GM19025 (cell line): ENCODE measurements around the gene DUOX2.

Source experiments
- ATAC-seq: cut with Tn5 transposase; IDR thresholded peaks from one replicate; pipeline ENCODE4 v1.9.1; 2021; ENCODE audit warnings: mild to moderate bottlenecking, low read depth, moderate library complexity; ENCODE audit not compliant: unreplicated experiment

The DUOX2 gene

GRCh38 chr15:45121020-45121419 lies 7.0 kb upstream of the DUOX2 start:
- no peak for ATAC-seq

- ATAC-seq: no peak
These were observed 6.4 kb upstream of the DUOX2 start for GRCh38 chr15:45120081-45120972.

GRCh38 chr15:45118996-45119395 lies 5.0 kb upstream of the DUOX2 start:
- no peak for ATAC-seq

- ATAC-seq: peak; percentile 77
These were observed 4.2 kb upstream of the DUOX2 start for GRCh38 chr15:45118131-45118588.

GRCh38 chr15:45117308-45118130 lies 3.5 kb upstream of the DUOX2 start:
- ATAC-seq: peak; percentile 9

- ATAC-seq: no peak
These were observed 2.7 kb upstream of the DUOX2 start for GRCh38 chr15:45116482-45117307.

GRCh38 chr15:45116006-45116481 lies 2.1 kb upstream of the DUOX2 start:
- no peak for ATAC-seq

GRCh38 chr15:45115312-45115820 lies 1.4 kb upstream of the DUOX2 start:
- ATAC-seq: no peak

GRCh38 chr15:45114751-45115085 lies 746 bp upstream of the DUOX2 start:
- ATAC-seq: no peak

- ATAC-seq: no peak
These were observed 487 bp downstream of the DUOX2 start for GRCh38 chr15:45113380-45113990.

GRCh38 chr15:45112591-45113379 lies 1.2 kb downstream of the DUOX2 start:
- ATAC-seq: no peak

- ATAC-seq: no peak
These were observed 1.8 kb downstream of the DUOX2 start for GRCh38 chr15:45112143-45112590.

GRCh38 chr15:45111390-45112142 lies 2.4 kb downstream of the DUOX2 start:
- no peak for ATAC-seq

GRCh38 chr15:45110256-45110820 lies 3.6 kb downstream of the DUOX2 start:
- no peak for ATAC-seq

- no peak for ATAC-seq
These were observed 5.9 kb downstream of the DUOX2 start for GRCh38 chr15:45107941-45108630.

- ATAC-seq: no peak
These were observed 7.8 kb downstream of the DUOX2 start for GRCh38 chr15:45106002-45106790.

- no peak for ATAC-seq
These were observed 8.4 kb downstream of the DUOX2 start for GRCh38 chr15:45105586-45105985.
